Tibial nerve (tissue), 4 donors: ENCODE data around the gene C19orf12.

Experiments used
- EP300 ChIP-seq, 2 donors: sonication (generic); formaldehyde crosslinking; IDR thresholded peaks; one replicate each; pipeline ENCODE4 v1.6.1; 2017; ENCODE audit warnings: antibody characterized with exemption in 2 of 2, mild to moderate bottlenecking in 1 of 2
- TF ChIP-seq, protein P1 (sequence below), 5 experiments: fragments of 200-600 bp in 3 of 5; fragments of 450-650 bp in 2 of 5; sonication (generic) in 3 of 5; IDR thresholded peaks; one replicate each; pipeline ENCODE4 v1.5.1; 2016 to 2019; ENCODE audit warnings: antibody characterized with exemption in 5 of 5, mild to moderate bottlenecking in 3 of 5, moderate library complexity in 2 of 5

DNA sequence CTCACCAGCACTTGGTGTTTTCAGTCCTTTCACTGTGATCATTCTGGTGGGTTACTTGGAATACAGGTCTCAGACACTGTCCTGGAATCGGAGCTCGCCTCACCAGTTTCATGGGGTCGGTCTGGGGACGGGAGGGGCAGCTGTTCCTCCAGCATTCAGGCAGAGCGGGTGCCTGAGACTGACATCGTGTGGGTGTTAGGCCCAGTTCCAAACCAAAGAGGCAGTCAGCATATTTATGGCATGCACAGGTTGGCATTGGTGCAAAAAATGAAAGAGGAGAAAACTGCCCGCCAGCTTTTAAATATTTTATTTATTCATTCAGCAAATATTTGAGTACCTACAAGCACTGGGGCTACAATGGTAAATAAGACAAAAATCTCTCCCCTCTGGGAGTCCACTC is 29.7 kb downstream of the C19orf12 start:
- TF ChIP-seq, protein P1, sequence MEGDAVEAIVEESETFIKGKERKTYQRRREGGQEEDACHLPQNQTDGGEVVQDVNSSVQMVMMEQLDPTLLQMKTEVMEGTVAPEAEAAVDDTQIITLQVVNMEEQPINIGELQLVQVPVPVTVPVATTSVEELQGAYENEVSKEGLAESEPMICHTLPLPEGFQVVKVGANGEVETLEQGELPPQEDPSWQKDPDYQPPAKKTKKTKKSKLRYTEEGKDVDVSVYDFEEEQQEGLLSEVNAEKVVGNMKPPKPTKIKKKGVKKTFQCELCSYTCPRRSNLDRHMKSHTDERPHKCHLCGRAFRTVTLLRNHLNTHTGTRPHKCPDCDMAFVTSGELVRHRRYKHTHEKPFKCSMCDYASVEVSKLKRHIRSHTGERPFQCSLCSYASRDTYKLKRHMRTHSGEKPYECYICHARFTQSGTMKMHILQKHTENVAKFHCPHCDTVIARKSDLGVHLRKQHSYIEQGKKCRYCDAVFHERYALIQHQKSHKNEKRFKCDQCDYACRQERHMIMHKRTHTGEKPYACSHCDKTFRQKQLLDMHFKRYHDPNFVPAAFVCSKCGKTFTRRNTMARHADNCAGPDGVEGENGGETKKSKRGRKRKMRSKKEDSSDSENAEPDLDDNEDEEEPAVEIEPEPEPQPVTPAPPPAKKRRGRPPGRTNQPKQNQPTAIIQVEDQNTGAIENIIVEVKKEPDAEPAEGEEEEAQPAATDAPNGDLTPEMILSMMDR (IDR thresholded peaks at IDR 0.05): no peak
- TF ChIP-seq EP300 (IDR thresholded peaks at IDR 0.05): no peak
